ENCODE data around the gene FAS.

The FAS gene

GRCh38 chr10:88953662-88954061 is 36.9 kb upstream of the FAS start:
- H3K27me3 ChIP-seq (ENCODE audit: control insufficient read depth in 1 of 2, insufficient read depth in 2 of 2, low read length in 2 of 2): no peaks in the 10 kb centered on the region
- no peaks in the 10 kb centered on the region for H3K9me3 ChIP-seq (ENCODE audit: control insufficient read depth in 1 of 2, low read length in 2 of 2)
- H3K27ac ChIP-seq (ENCODE audit: low read depth, low read length): no peak overlapping the region
- H3K4me3 ChIP-seq (ENCODE audit: low read depth in 1 of 2, low read length in 2 of 2): no peak overlapping the region
- H3K9ac ChIP-seq (ENCODE audit: low read depth in 1 of 2, low read length in 2 of 2): no peak overlapping the region
- no peaks in the 10 kb centered on the region for H3K36me3 ChIP-seq (ENCODE audit: control insufficient read depth in 1 of 2, insufficient read depth in 2 of 2, low read length in 2 of 2)
- H3K4me1 ChIP-seq (ENCODE audit: control insufficient read depth in 1 of 2, insufficient read depth in 2 of 2, low read length in 2 of 2): no peaks in the 10 kb centered on the region

DNA sequence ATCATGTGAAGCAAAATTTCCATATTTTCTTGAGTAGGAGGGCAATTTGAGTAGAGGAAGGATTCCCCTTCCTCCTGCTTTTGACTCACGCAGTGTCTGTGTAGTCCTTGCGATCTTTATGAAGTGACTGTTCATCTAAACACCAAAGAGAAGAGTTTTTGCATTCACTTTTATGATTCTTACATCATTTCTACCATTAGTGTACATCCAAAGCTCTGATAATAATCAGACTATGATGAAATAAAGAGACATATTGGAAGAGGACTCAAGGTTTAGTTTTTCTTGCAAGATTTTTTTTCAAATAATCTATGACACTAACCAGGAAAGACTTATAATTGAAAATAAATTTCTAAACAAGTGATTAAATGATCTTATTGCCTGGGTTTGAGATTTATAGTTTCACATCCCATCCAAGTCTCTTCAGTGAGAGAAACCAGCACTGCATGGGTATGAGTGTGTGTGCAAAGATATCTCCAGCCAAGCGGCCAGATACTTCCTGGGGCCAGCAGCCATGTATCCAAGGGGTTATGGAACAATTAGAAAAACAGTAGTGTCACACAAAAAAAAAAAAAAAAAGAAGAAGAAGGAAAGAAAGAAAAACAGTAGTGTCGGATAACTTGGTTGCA is 36.0 kb upstream of the FAS start:
- H3K4me3 ChIP-seq (ENCODE audit: low read depth in 1 of 2, low read length in 2 of 2): no peak overlapping the region
- H3K27me3 ChIP-seq (ENCODE audit: control insufficient read depth in 1 of 2, insufficient read depth in 2 of 2, low read length in 2 of 2): no peaks in the 10 kb centered on the region
- no peak overlapping the region for H3K27ac ChIP-seq (ENCODE audit: low read depth, low read length)
- H3K9me3 ChIP-seq (ENCODE audit: control insufficient read depth in 1 of 2, low read length in 2 of 2): no peaks in the 10 kb centered on the region
- H3K36me3 ChIP-seq (ENCODE audit: control insufficient read depth in 1 of 2, insufficient read depth in 2 of 2, low read length in 2 of 2): no peaks in the 10 kb centered on the region
- no peak overlapping the region for H3K9ac ChIP-seq (ENCODE audit: low read depth in 1 of 2, low read length in 2 of 2)
- H3K4me1 ChIP-seq (ENCODE audit: control insufficient read depth in 1 of 2, insufficient read depth in 2 of 2, low read length in 2 of 2): no peaks in the 10 kb centered on the region

DNA sequence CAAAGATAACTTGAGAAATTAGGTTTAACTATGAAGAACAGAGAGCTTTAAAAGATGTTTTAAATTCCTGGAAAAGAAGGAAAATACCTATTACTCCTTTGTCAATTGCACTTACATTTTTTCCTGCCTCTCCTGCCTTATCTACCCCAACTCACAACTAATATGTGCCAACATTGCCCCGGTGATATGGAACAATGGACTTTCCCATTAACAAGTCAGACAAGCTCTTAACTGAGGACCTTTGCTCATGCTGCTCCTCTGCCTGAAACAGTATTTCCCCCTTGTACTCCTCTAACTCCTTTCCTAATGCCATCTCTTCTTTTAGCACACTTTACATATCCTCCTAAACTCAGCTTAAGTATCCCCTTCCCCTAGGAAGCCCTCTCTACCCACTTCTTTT is 33.2 kb upstream of the FAS start:
- peaks cover 0 to 7% of the 10 kb centered on the region in 2 donors for H3K4me1 ChIP-seq (ENCODE audit: control insufficient read depth in 1 of 2, insufficient read depth in 2 of 2, low read length in 2 of 2)
- no peak overlapping the region for H3K4me3 ChIP-seq (ENCODE audit: low read depth in 1 of 2, low read length in 2 of 2)
- H3K36me3 ChIP-seq (ENCODE audit: control insufficient read depth in 1 of 2, insufficient read depth in 2 of 2, low read length in 2 of 2): no peaks in the 10 kb centered on the region
- no peak overlapping the region for H3K9ac ChIP-seq (ENCODE audit: low read depth in 1 of 2, low read length in 2 of 2)
- no peaks in the 10 kb centered on the region for H3K27me3 ChIP-seq (ENCODE audit: control insufficient read depth in 1 of 2, insufficient read depth in 2 of 2, low read length in 2 of 2)
- H3K9me3 ChIP-seq (ENCODE audit: control insufficient read depth in 1 of 2, low read length in 2 of 2): no peaks in the 10 kb centered on the region
- no peak overlapping the region for H3K27ac ChIP-seq (ENCODE audit: low read depth, low read length)

- Histone ChIP-seq H3K27ac (ENCODE audit: low read depth, low read length) (no peak overlapping the region), H3K9ac (ENCODE audit: low read depth in 1 of 2, low read length in 2 of 2) (no peak overlapping the region), H3K36me3 (ENCODE audit: control insufficient read depth in 1 of 2, insufficient read depth in 2 of 2, low read length in 2 of 2) (no peaks in the 10 kb centered on the region), H3K4me3 (ENCODE audit: low read depth in 1 of 2, low read length in 2 of 2) (no peak overlapping the region), H3K27me3 (ENCODE audit: control insufficient read depth in 1 of 2, insufficient read depth in 2 of 2, low read length in 2 of 2) (no peaks in the 10 kb centered on the region), H3K4me1 (ENCODE audit: control insufficient read depth in 1 of 2, insufficient read depth in 2 of 2, low read length in 2 of 2) (peaks cover 0 to 7% of the 10 kb centered on the region in 2 donors), H3K9me3 (ENCODE audit: control insufficient read depth in 1 of 2, low read length in 2 of 2) (no peaks in the 10 kb centered on the region)
Observed at GRCh38 chr10:88958721-88959120, 31.9 kb upstream of the FAS start.

DNA sequence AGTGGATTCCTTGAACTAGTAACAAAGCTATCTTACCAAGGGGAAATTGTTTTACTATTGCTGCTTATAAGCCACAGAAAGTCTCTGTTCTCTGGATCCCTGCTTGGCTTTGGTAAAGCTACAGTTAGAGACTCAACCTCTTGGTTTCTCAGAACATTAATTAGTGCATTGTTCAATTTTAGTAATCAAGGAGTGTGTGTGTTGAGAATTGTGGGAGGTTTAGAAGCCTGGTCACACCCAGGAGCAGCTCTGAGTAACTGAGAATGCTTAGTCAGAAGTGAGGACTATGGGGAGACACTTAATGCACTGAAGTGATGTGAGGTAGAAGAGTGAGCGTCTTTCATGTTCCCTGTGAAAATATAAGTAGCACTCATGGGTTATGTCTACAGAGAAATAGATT is 29.8 kb upstream of the FAS start:
- no peak overlapping the region for H3K4me3 ChIP-seq (ENCODE audit: low read depth in 1 of 2, low read length in 2 of 2)
- no peaks in the 10 kb centered on the region for H3K9me3 ChIP-seq (ENCODE audit: control insufficient read depth in 1 of 2, low read length in 2 of 2)
- no peaks in the 10 kb centered on the region for H3K27me3 ChIP-seq (ENCODE audit: control insufficient read depth in 1 of 2, insufficient read depth in 2 of 2, low read length in 2 of 2)
- peaks cover 0 to 7% of the 10 kb centered on the region in 2 donors for H3K4me1 ChIP-seq (ENCODE audit: control insufficient read depth in 1 of 2, insufficient read depth in 2 of 2, low read length in 2 of 2)
- no peak overlapping the region for H3K27ac ChIP-seq (ENCODE audit: low read depth, low read length)
- no peaks in the 10 kb centered on the region for H3K36me3 ChIP-seq (ENCODE audit: control insufficient read depth in 1 of 2, insufficient read depth in 2 of 2, low read length in 2 of 2)
- no peak overlapping the region for H3K9ac ChIP-seq (ENCODE audit: low read depth in 1 of 2, low read length in 2 of 2)

GRCh38 chr10:88961266-88961665 is 29.3 kb upstream of the FAS start:
- no peaks in the 10 kb centered on the region for H3K27me3 ChIP-seq (ENCODE audit: control insufficient read depth in 1 of 2, insufficient read depth in 2 of 2, low read length in 2 of 2)
- no peak overlapping the region for H3K9ac ChIP-seq (ENCODE audit: low read depth in 1 of 2, low read length in 2 of 2)
- peaks cover 0 to 7% of the 10 kb centered on the region in 2 donors for H3K4me1 ChIP-seq (ENCODE audit: control insufficient read depth in 1 of 2, insufficient read depth in 2 of 2, low read length in 2 of 2)
- H3K27ac ChIP-seq (ENCODE audit: low read depth, low read length): no peak overlapping the region
- no peaks in the 10 kb centered on the region for H3K36me3 ChIP-seq (ENCODE audit: control insufficient read depth in 1 of 2, insufficient read depth in 2 of 2, low read length in 2 of 2)
- H3K4me3 ChIP-seq (ENCODE audit: low read depth in 1 of 2, low read length in 2 of 2): no peak overlapping the region
- H3K9me3 ChIP-seq (ENCODE audit: control insufficient read depth in 1 of 2, low read length in 2 of 2): no peaks in the 10 kb centered on the region

DNA sequence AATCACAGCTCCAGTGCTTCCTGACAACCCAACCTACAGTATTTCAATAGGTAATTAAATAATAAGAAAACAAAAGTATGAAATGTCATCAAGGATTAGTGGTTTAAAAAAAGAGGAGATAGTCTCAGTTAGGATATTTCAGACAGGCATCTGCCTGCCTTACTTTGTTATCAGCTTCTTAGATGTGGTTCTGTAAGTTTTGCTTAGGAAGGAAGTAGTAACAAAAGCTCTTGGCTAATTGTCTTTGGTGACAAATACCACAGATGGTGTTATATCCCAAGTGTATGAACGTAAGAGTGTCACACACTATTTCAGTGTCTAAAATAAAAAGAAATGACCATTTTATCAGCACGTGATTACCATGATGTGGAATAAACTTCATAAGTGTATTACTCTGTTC is 28.3 kb upstream of the FAS start:
- H3K9ac ChIP-seq (ENCODE audit: low read depth in 1 of 2, low read length in 2 of 2): no peak overlapping the region
- no peaks in the 10 kb centered on the region for H3K27me3 ChIP-seq (ENCODE audit: control insufficient read depth in 1 of 2, insufficient read depth in 2 of 2, low read length in 2 of 2)
- no peaks in the 10 kb centered on the region for H3K36me3 ChIP-seq (ENCODE audit: control insufficient read depth in 1 of 2, insufficient read depth in 2 of 2, low read length in 2 of 2)
- H3K9me3 ChIP-seq (ENCODE audit: control insufficient read depth in 1 of 2, low read length in 2 of 2): no peaks in the 10 kb centered on the region
- H3K27ac ChIP-seq (ENCODE audit: low read depth, low read length): no peak overlapping the region
- no peak overlapping the region for H3K4me3 ChIP-seq (ENCODE audit: low read depth in 1 of 2, low read length in 2 of 2)
- peaks cover 0 to 7% of the 10 kb centered on the region in 2 donors for H3K4me1 ChIP-seq (ENCODE audit: control insufficient read depth in 1 of 2, insufficient read depth in 2 of 2, low read length in 2 of 2)

DNA sequence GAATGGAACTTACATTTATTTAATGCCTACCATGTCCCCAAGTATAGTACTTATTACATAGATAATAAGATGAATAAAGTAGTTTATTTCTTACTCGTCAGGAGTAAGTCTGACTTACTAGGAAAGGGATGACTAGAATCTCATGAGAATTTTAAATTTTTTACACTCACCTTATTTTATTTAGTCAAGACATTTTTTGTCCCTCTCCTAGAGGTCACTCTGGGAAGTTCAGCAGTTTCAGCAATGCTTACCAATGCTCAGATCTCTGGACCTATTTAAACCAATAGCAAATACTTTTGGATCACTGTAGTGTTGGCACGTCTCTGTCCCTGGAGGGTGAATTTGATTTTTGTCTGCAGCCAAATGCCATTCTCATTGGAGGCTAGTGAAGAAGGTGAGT is 27.3 kb upstream of the FAS start:
- Histone ChIP-seq H3K9ac (ENCODE audit: low read depth in 1 of 2, low read length in 2 of 2) (no peak overlapping the region), H3K9me3 (ENCODE audit: control insufficient read depth in 1 of 2, low read length in 2 of 2) (no peaks in the 10 kb centered on the region), H3K4me3 (ENCODE audit: low read depth in 1 of 2, low read length in 2 of 2) (no peak overlapping the region), H3K4me1 (ENCODE audit: control insufficient read depth in 1 of 2, insufficient read depth in 2 of 2, low read length in 2 of 2) (peaks cover 0 to 7% of the 10 kb centered on the region in 2 donors), H3K27ac (ENCODE audit: low read depth, low read length) (no peak overlapping the region), H3K27me3 (ENCODE audit: control insufficient read depth in 1 of 2, insufficient read depth in 2 of 2, low read length in 2 of 2) (no peaks in the 10 kb centered on the region), H3K36me3 (ENCODE audit: control insufficient read depth in 1 of 2, insufficient read depth in 2 of 2, low read length in 2 of 2) (no peaks in the 10 kb centered on the region)

DNA sequence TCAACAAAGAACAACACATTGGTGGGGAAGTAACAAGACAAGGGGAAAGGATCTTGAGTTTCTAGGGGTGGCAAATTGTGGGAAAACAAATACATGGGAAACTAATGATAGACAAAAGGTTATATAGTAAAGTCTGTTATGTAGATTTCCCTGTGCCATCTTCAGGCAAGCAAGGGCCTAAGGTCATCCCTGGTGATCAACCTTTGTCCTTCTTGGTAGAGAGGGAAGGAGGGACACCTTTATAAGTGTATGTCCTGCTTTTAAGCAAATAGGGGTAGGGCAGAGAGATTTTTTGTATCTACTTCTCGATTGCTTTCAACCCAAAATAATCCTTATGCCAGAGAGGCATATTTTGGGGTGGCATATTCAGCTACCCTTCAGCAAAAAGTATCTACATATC is 26.2 kb upstream of the FAS start:
- Histone ChIP-seq H3K27ac (ENCODE audit: low read depth, low read length) (no peak overlapping the region), H3K9me3 (ENCODE audit: control insufficient read depth in 1 of 2, low read length in 2 of 2) (no peaks in the 10 kb centered on the region), H3K36me3 (ENCODE audit: control insufficient read depth in 1 of 2, insufficient read depth in 2 of 2, low read length in 2 of 2) (no peaks in the 10 kb centered on the region), H3K27me3 (ENCODE audit: control insufficient read depth in 1 of 2, insufficient read depth in 2 of 2, low read length in 2 of 2) (no peaks in the 10 kb centered on the region), H3K4me1 (ENCODE audit: control insufficient read depth in 1 of 2, insufficient read depth in 2 of 2, low read length in 2 of 2) (peaks cover 0 to 7% of the 10 kb centered on the region in 2 donors), H3K4me3 (ENCODE audit: low read depth in 1 of 2, low read length in 2 of 2) (no peak overlapping the region), H3K9ac (ENCODE audit: low read depth in 1 of 2, low read length in 2 of 2) (no peak overlapping the region)

- Histone ChIP-seq H3K4me1 (ENCODE audit: control insufficient read depth in 1 of 2, insufficient read depth in 2 of 2, low read length in 2 of 2) (peaks cover 0 to 7% of the 10 kb centered on the region in 2 donors), H3K27me3 (ENCODE audit: control insufficient read depth in 1 of 2, insufficient read depth in 2 of 2, low read length in 2 of 2) (no peaks in the 10 kb centered on the region), H3K4me3 (ENCODE audit: low read depth in 1 of 2, low read length in 2 of 2) (no peak overlapping the region), H3K9ac (ENCODE audit: low read depth in 1 of 2, low read length in 2 of 2) (no peak overlapping the region), H3K27ac (ENCODE audit: low read depth, low read length) (no peak overlapping the region), H3K9me3 (ENCODE audit: control insufficient read depth in 1 of 2, low read length in 2 of 2) (no peaks in the 10 kb centered on the region), H3K36me3 (ENCODE audit: control insufficient read depth in 1 of 2, insufficient read depth in 2 of 2, low read length in 2 of 2) (no peaks in the 10 kb centered on the region)
Observed at GRCh38 chr10:88964869-88965415, 25.7 kb upstream of the FAS start.
